ENCODE data around the gene SPRR5. TPM values are rescaled to one million over a fixed set of nuclear protein-coding genes. Genes with fewer than 3 reads are reported as not detected.
A peak's percentile ranks its signal among the peaks of the same experiment; 100 is the strongest.

The SPRR5 gene
- total RNA-seq, 6 experiments from 2014 or later: not detected

DNA sequence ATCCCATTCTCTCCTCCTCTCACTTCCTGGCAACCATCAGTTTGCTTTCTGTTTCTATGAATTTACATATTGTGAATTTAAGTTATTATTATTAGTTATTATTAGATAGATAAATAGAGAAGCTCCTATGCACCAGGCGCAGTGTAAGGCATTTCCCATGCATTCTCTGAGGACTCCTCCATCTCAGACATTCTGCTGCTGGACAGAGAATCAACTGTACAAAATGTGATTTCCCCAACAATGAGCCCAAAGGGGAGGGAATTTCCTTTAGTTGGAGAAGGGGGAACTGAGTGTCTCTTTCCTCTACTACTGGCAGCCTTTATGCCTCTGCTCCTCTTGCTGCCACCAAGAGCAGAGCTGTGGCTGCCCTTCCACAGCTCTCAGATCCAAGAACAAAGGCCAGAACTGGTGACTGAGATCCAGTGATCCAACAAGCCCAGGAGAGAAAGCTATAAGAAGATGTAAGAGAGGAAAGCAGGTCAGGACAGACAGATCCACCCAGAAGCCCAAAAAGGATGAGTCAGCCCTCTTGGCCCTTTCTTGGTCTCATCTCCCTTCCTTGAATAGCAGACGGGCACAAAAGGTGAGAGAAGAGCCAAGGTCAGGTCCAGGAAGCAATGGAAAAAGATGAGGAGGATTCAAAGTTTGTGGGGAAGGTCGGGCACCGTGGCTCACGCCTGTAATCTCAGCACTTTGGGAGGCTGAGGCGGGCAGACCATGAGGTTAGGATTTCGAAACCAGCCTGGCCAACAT lies 42.1 kb upstream of the SPRR5 start:
- DNase-seq: no peak
- H3K4me1 Mint-ChIP-seq (ENCODE audit: low read depth): peaks cover 37% of the 10 kb centered on the region; the same call in 1 of the 2 replicates
- no peak for TF ChIP-seq CTCF (IDR thresholded peaks at IDR 0.05)
- H3K4me3 Mint-ChIP-seq: no peak overlapping the region; the same call in 1 of the 2 replicates
- H3K9me3 Mint-ChIP-seq: peaks cover 21% of the 10 kb centered on the region
- H3K27ac Mint-ChIP-seq: peak overlapping the region; percentile 87; the same call in 1 of the 2 replicates
- H3K36me3 Mint-ChIP-seq (ENCODE audit: low read depth): peaks cover 4% of the 10 kb centered on the region; the same call in 1 of the 2 replicates
- peaks cover 2% of the 10 kb centered on the region for H3K27me3 Mint-ChIP-seq (ENCODE audit: insufficient read depth)

GRCh38 chr1:152906023-152906565 lies 40.9 kb upstream of the SPRR5 start:
- Mint-ChIP-seq H3K27me3 (ENCODE audit: insufficient read depth) (peaks cover 6% of the 10 kb centered on the region), H3K36me3 (ENCODE audit: low read depth) (peaks cover 7% of the 10 kb centered on the region; the same call in 1 of the 2 replicates), H3K4me1 (ENCODE audit: low read depth) (peaks cover 37% of the 10 kb centered on the region; the same call in 1 of the 2 replicates), H3K9me3 (peaks cover 17% of the 10 kb centered on the region), H3K4me3 (peak overlapping the region; percentile 36; the same call in 1 of the 2 replicates), H3K27ac (peak overlapping the region; percentile 87)
- DNase-seq: peak; percentile 86
- TF ChIP-seq CTCF (IDR thresholded peaks at IDR 0.05): no peak

DNA sequence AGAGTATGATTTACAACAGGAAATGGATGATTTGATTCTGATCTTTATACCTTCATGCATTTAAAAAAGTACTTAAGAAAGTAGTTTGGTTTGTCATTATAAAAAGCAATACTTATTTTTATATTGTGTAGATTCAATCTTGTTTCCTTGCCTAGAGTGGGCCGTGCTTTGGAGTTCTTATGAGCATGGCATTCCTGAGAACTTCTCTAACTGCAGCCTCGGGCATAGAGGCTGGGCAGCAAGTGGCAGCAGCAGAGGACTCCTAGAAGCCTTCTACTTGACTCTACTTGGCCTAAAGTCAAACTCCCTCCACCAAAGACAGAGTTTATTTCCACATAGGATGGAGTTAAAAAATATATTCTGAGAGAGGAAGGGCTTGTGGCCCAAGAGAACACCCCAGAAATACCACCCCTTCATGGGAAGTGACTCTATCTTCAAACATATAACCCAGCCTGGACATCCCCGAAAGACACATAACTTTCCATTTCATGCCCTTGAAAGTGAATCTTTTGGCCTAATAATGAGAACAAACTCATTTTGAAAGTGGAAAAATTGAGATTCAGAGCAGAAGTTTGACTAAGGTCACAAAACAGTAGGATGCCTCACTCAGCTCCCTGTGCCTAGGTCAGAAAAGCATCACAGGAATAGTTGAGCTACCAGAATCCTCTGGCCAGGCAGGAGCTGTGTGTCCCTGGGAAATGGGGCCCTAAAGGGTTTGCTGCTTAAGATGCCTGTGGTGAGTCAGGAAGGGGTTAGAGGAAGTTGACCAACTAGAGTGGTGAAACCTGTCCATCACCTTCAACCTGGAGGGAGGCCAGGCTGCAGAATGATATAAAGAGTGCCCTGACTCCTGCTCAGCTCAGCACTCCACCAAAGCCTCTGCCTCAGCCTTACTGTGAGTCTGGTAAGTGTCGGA lies 39.1 kb upstream of the SPRR5 start, which contains the start of gene IVL:
IVL (plus strand) TSS at position 861 of the 916 bp plus-strand sequence. CDS start 1,252 bp downstream, outside the sequence.
- H3K27ac Mint-ChIP-seq: peak within 1 kb of the TSS; percentile 25; the same call in 1 of the 2 replicates
- no peak for DNase-seq
- peaks cover 14% of the 10 kb centered on the region for H3K9me3 Mint-ChIP-seq
- H3K27me3 Mint-ChIP-seq (ENCODE audit: insufficient read depth): peaks cover 8% of the 10 kb centered on the region
- peaks cover 37% of the 10 kb centered on the region; the same call in 1 of the 2 replicates for H3K4me1 Mint-ChIP-seq (ENCODE audit: low read depth)
- H3K36me3 Mint-ChIP-seq (ENCODE audit: low read depth): peaks cover 7% of the 10 kb centered on the region; the same call in 1 of the 2 replicates
- H3K4me3 Mint-ChIP-seq: no peak within 1 kb of the TSS; the same call in 1 of the 2 replicates
- TF ChIP-seq CTCF (IDR thresholded peaks at IDR 0.05): no peak

GRCh38 chr1:152909206-152909605 lies 37.8 kb upstream of the SPRR5 start:
- H3K36me3 Mint-ChIP-seq (ENCODE audit: low read depth): peaks cover 7% of the 10 kb centered on the region; the same call in 1 of the 2 replicates
- peaks cover 37% of the 10 kb centered on the region; the same call in 1 of the 2 replicates for H3K4me1 Mint-ChIP-seq (ENCODE audit: low read depth)
- no peak overlapping the region for H3K27ac Mint-ChIP-seq
- no peak for TF ChIP-seq CTCF (IDR thresholded peaks at IDR 0.05)
- peaks cover 14% of the 10 kb centered on the region for H3K9me3 Mint-ChIP-seq
- DNase-seq: no peak
- no peak overlapping the region for H3K4me3 Mint-ChIP-seq
- H3K27me3 Mint-ChIP-seq (ENCODE audit: insufficient read depth): peaks cover 8% of the 10 kb centered on the region

DNA sequence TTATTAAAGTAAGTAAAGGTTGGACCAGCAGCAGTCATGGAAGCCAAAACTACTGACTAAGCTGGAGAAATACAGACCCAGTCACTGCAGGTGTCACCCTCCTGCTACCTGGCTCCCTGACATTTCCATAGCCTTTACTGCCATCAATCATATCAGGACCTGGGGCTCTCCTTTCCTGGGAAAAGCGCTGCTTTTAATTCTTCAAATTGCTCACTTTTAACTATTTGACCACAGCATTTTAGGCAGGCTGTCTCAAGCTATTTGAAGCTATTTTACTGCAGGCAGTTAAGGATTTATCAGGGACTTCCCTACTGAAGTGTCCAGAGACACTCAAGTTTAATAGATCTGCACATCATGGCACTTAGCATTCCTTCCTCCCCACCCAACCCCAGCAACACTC lies 34.5 kb upstream of the SPRR5 start:
- Mint-ChIP-seq H3K4me3 (no peak overlapping the region), H3K27ac (no peak overlapping the region), H3K9me3 (peaks cover 14% of the 10 kb centered on the region), H3K36me3 (ENCODE audit: low read depth) (peaks cover 7% of the 10 kb centered on the region; the same call in 1 of the 2 replicates), H3K27me3 (ENCODE audit: insufficient read depth) (peaks cover 11% of the 10 kb centered on the region), H3K4me1 (ENCODE audit: low read depth) (peaks cover 8% of the 10 kb centered on the region; the same call in 1 of the 2 replicates)
- TF ChIP-seq CTCF (IDR thresholded peaks at IDR 0.05): no peak
- DNase-seq: no peak
